ENCODE data around the gene ZNF888. TPM values are rescaled to one million over a fixed set of nuclear protein-coding genes. Genes with fewer than 3 reads are reported as not detected.

ZNF888 gene
- total and polyA plus RNA-seq, 8 donors, result 5.7 to 17.2 (median 13.0) TPM

Other genes with a start within 250 kb of the ZNF888 start
- gene ZNF611, start 188.4 kb downstream of the ZNF888 start, total RNA-seq, result 10 to 100 TPM; 24.6 to 26.6 TPM
- gene ZNF611, start 188.4 kb downstream of the ZNF888 start, polyA plus RNA-seq (ENCODE audit: insufficient read length in 6 of 6), result 10 to 100 TPM; 14.1 to 18.5 (median 15.6) TPM
- gene ZNF600, start 136.6 kb downstream of the ZNF888 start, total RNA-seq, result 10 to 100 TPM in 1 of 2 donors, 1 to 10 TPM in 1; 8.3 to 12.5 TPM
- 10 to 100 TPM in 2 of 6 donors, 1 to 10 TPM in 4; 6.3 to 14.2 (median 8.1) TPM for gene ZNF600, start 136.6 kb downstream of the ZNF888 start, polyA plus RNA-seq (ENCODE audit: insufficient read length in 6 of 6)
- 10 to 100 TPM; 18.8 to 24.4 TPM for gene ZNF28, start 101.8 kb downstream of the ZNF888 start, total RNA-seq
- 10 to 100 TPM; 14.1 to 18.7 (median 16.6) TPM for gene ZNF28, start 101.8 kb downstream of the ZNF888 start, polyA plus RNA-seq (ENCODE audit: insufficient read length in 6 of 6)
- gene ZNF468, start 65.8 kb downstream of the ZNF888 start, total RNA-seq, result 10 to 100 TPM; 17.4 to 20.9 TPM
- gene ZNF468, start 65.8 kb downstream of the ZNF888 start, polyA plus RNA-seq (ENCODE audit: insufficient read length in 6 of 6), result 10 to 100 TPM; 32.5 to 40.0 (median 35.4) TPM
- 10 to 100 TPM in 1 of 2 donors, 1 to 10 TPM in 1; 7.6 to 21.0 TPM for gene ZNF320, start 25.8 kb downstream of the ZNF888 start, total RNA-seq
- 10 to 100 TPM; 29.9 to 39.9 (median 34.8) TPM for gene ZNF320, start 25.8 kb downstream of the ZNF888 start, polyA plus RNA-seq (ENCODE audit: insufficient read length in 6 of 6)
- gene ZNF816, start 39.5 kb upstream of the ZNF888 start, total RNA-seq, result 10 to 100 TPM; 10.9 to 12.2 TPM
- gene ZNF816, start 39.5 kb upstream of the ZNF888 start, polyA plus RNA-seq (ENCODE audit: insufficient read length in 6 of 6), result 10 to 100 TPM; 16.9 to 23.3 (median 18.4) TPM
- not detected for gene ERVV-1, start 90.5 kb upstream of the ZNF888 start, total RNA-seq
- under 1 TPM in 4 of 6 donors, not detected in 2; 0.06 to 0.11 (median 0.06) TPM for gene ERVV-1, start 90.5 kb upstream of the ZNF888 start, polyA plus RNA-seq (ENCODE audit: insufficient read length in 6 of 6)
- gene ERVV-2, start 121.3 kb upstream of the ZNF888 start, total RNA-seq, result not detected
- gene ERVV-2, start 121.3 kb upstream of the ZNF888 start, polyA plus RNA-seq (ENCODE audit: insufficient read length in 6 of 6), result not detected
- 10 to 100 TPM; 23.2 to 25.4 TPM for gene ZNF160, start 180.0 kb upstream of the ZNF888 start, total RNA-seq
- gene ZNF160, start 180.0 kb upstream of the ZNF888 start, polyA plus RNA-seq (ENCODE audit: insufficient read length in 6 of 6), result 10 to 100 TPM; 43.1 to 78.0 (median 63.8) TPM
- gene ZNF415, start 209.5 kb upstream of the ZNF888 start, total RNA-seq, result 1 to 10 TPM; 7.2 to 8.4 TPM
- gene ZNF415, start 209.5 kb upstream of the ZNF888 start, polyA plus RNA-seq (ENCODE audit: insufficient read length in 6 of 6), result 10 to 100 TPM; 18.0 to 24.8 (median 24.0) TPM
- gene ZNF347, start 235.6 kb upstream of the ZNF888 start, total RNA-seq, result 10 to 100 TPM; 11.9 to 13.5 TPM
- gene ZNF347, start 235.6 kb upstream of the ZNF888 start, polyA plus RNA-seq (ENCODE audit: insufficient read length in 6 of 6), result 10 to 100 TPM; 14.2 to 19.6 (median 16.0) TPM